ENCODE results near the gene RAB44. TPM values are rescaled to one million over a fixed set of nuclear protein-coding genes. Genes with fewer than 3 reads are reported as not detected.

Gene RAB44
- total RNA-seq, 1 donor from 2014 or later = not detected

GRCh38 chr6:36729161-36729524 is 31.5 kb downstream of the RAB44 start:
- Histone ChIP-seq H3K27ac (ENCODE audit: low read depth, low read length) (peak overlapping the region; percentile 46), H3K36me3 (ENCODE audit: control insufficient read depth in 3 of 3, insufficient read depth in 3 of 3, low read length in 3 of 3) (no peaks in the 10 kb centered on the region), H3K9me3 (ENCODE audit: control insufficient read depth in 3 of 3, low read length in 3 of 3) (no peaks in the 10 kb centered on the region), H3K27me3 (ENCODE audit: control insufficient read depth in 3 of 3, insufficient read depth in 3 of 3, low read length in 3 of 3) (no peaks in the 10 kb centered on the region), H3K9ac (ENCODE audit: low read depth in 1 of 3, low read length in 3 of 3) (peak overlapping the region in 1 of 3 donors; percentile 17), H3K4me3 (ENCODE audit: low read length in 3 of 3) (no peak overlapping the region), H3K4me1 (ENCODE audit: control insufficient read depth in 3 of 3, insufficient read depth in 3 of 3, low read length in 3 of 3) (peaks cover 3 to 13% (median 6%) of the 10 kb centered on the region in 3 donors)

- Histone ChIP-seq H3K4me3 (ENCODE audit: low read length in 3 of 3) (no peak overlapping the region), H3K36me3 (ENCODE audit: control insufficient read depth in 3 of 3, insufficient read depth in 3 of 3, low read length in 3 of 3) (no peaks in the 10 kb centered on the region), H3K4me1 (ENCODE audit: control insufficient read depth in 3 of 3, insufficient read depth in 3 of 3, low read length in 3 of 3) (peaks cover 16 to 27% (median 21%) of the 10 kb centered on the region in 3 donors), H3K9me3 (ENCODE audit: control insufficient read depth in 3 of 3, low read length in 3 of 3) (no peaks in the 10 kb centered on the region), H3K27me3 (ENCODE audit: control insufficient read depth in 3 of 3, insufficient read depth in 3 of 3, low read length in 3 of 3) (peaks cover 0 to 4% (median 0%) of the 10 kb centered on the region in 3 donors), H3K9ac (ENCODE audit: low read depth in 1 of 3, low read length in 3 of 3) (no peak overlapping the region), H3K27ac (ENCODE audit: low read depth, low read length) (no peak overlapping the region)
These were observed 33.1 kb downstream of the RAB44 start for GRCh38 chr6:36730424-36731380.

- H3K4me3 ChIP-seq (ENCODE audit: low read length in 3 of 3) = no peak overlapping the region
- no peaks in the 10 kb centered on the region for H3K36me3 ChIP-seq (ENCODE audit: control insufficient read depth in 3 of 3, insufficient read depth in 3 of 3, low read length in 3 of 3)
- H3K27me3 ChIP-seq (ENCODE audit: control insufficient read depth in 3 of 3, insufficient read depth in 3 of 3, low read length in 3 of 3) = peaks cover 0 to 4% (median 0%) of the 10 kb centered on the region in 3 donors
- no peak overlapping the region for H3K9ac ChIP-seq (ENCODE audit: low read depth in 1 of 3, low read length in 3 of 3)
- peaks cover 19 to 32% (median 26%) of the 10 kb centered on the region in 3 donors for H3K4me1 ChIP-seq (ENCODE audit: control insufficient read depth in 3 of 3, insufficient read depth in 3 of 3, low read length in 3 of 3)
- H3K9me3 ChIP-seq (ENCODE audit: control insufficient read depth in 3 of 3, low read length in 3 of 3) = no peaks in the 10 kb centered on the region
- H3K27ac ChIP-seq (ENCODE audit: low read depth, low read length) = no peak overlapping the region
These were observed 34.1 kb downstream of the RAB44 start for GRCh38 chr6:36731622-36732310.

GRCh38 chr6:36733300-36733699 is 35.7 kb downstream of the RAB44 start:
- no peak overlapping the region for H3K27ac ChIP-seq (ENCODE audit: low read depth, low read length)
- peaks cover 19 to 32% (median 26%) of the 10 kb centered on the region in 3 donors for H3K4me1 ChIP-seq (ENCODE audit: control insufficient read depth in 3 of 3, insufficient read depth in 3 of 3, low read length in 3 of 3)
- H3K36me3 ChIP-seq (ENCODE audit: control insufficient read depth in 3 of 3, insufficient read depth in 3 of 3, low read length in 3 of 3) = no peaks in the 10 kb centered on the region
- H3K27me3 ChIP-seq (ENCODE audit: control insufficient read depth in 3 of 3, insufficient read depth in 3 of 3, low read length in 3 of 3) = peaks cover 0 to 4% (median 0%) of the 10 kb centered on the region in 3 donors
- no peak overlapping the region for H3K4me3 ChIP-seq (ENCODE audit: low read length in 3 of 3)
- H3K9ac ChIP-seq (ENCODE audit: low read depth in 1 of 3, low read length in 3 of 3) = no peak overlapping the region
- no peaks in the 10 kb centered on the region for H3K9me3 ChIP-seq (ENCODE audit: control insufficient read depth in 3 of 3, low read length in 3 of 3)

GRCh38 chr6:36734486-36735060 is 36.9 kb downstream of the RAB44 start:
- H3K36me3 ChIP-seq (ENCODE audit: control insufficient read depth in 3 of 3, insufficient read depth in 3 of 3, low read length in 3 of 3) = no peaks in the 10 kb centered on the region
- H3K9me3 ChIP-seq (ENCODE audit: control insufficient read depth in 3 of 3, low read length in 3 of 3) = no peaks in the 10 kb centered on the region
- H3K4me1 ChIP-seq (ENCODE audit: control insufficient read depth in 3 of 3, insufficient read depth in 3 of 3, low read length in 3 of 3) = peaks cover 16 to 30% (median 26%) of the 10 kb centered on the region in 3 donors
- peak overlapping the region; percentile 95 for H3K27ac ChIP-seq (ENCODE audit: low read depth, low read length)
- H3K27me3 ChIP-seq (ENCODE audit: control insufficient read depth in 3 of 3, insufficient read depth in 3 of 3, low read length in 3 of 3) = peaks cover 0 to 4% (median 0%) of the 10 kb centered on the region in 3 donors
- peak overlapping the region; percentile 37 to 69 (median 39) for H3K4me3 ChIP-seq (ENCODE audit: low read length in 3 of 3)
- peak overlapping the region; percentile 26 to 72 (median 68) for H3K9ac ChIP-seq (ENCODE audit: low read depth in 1 of 3, low read length in 3 of 3)

- H3K4me3 ChIP-seq (ENCODE audit: low read length in 3 of 3) = peak overlapping the region; percentile 37 to 69 (median 39)
- peaks cover 16 to 38% (median 26%) of the 10 kb centered on the region in 3 donors for H3K4me1 ChIP-seq (ENCODE audit: control insufficient read depth in 3 of 3, insufficient read depth in 3 of 3, low read length in 3 of 3)
- peak overlapping the region; percentile 95 for H3K27ac ChIP-seq (ENCODE audit: low read depth, low read length)
- H3K9ac ChIP-seq (ENCODE audit: low read depth in 1 of 3, low read length in 3 of 3) = peak overlapping the region; percentile 68 to 73 (median 72)
- H3K27me3 ChIP-seq (ENCODE audit: control insufficient read depth in 3 of 3, insufficient read depth in 3 of 3, low read length in 3 of 3) = peaks cover 0 to 4% (median 0%) of the 10 kb centered on the region in 3 donors
- no peaks in the 10 kb centered on the region for H3K36me3 ChIP-seq (ENCODE audit: control insufficient read depth in 3 of 3, insufficient read depth in 3 of 3, low read length in 3 of 3)
- no peaks in the 10 kb centered on the region for H3K9me3 ChIP-seq (ENCODE audit: control insufficient read depth in 3 of 3, low read length in 3 of 3)
These were observed 37.8 kb downstream of the RAB44 start for GRCh38 chr6:36735110-36736071.

- no peaks in the 10 kb centered on the region for H3K9me3 ChIP-seq (ENCODE audit: control insufficient read depth in 3 of 3, low read length in 3 of 3)
- H3K36me3 ChIP-seq (ENCODE audit: control insufficient read depth in 3 of 3, insufficient read depth in 3 of 3, low read length in 3 of 3) = no peaks in the 10 kb centered on the region
- H3K27ac ChIP-seq (ENCODE audit: low read depth, low read length) = no peak overlapping the region
- H3K4me3 ChIP-seq (ENCODE audit: low read length in 3 of 3) = no peak overlapping the region
- H3K9ac ChIP-seq (ENCODE audit: low read depth in 1 of 3, low read length in 3 of 3) = no peak overlapping the region
- H3K27me3 ChIP-seq (ENCODE audit: control insufficient read depth in 3 of 3, insufficient read depth in 3 of 3, low read length in 3 of 3) = peaks cover 0 to 4% (median 0%) of the 10 kb centered on the region in 3 donors
- H3K4me1 ChIP-seq (ENCODE audit: control insufficient read depth in 3 of 3, insufficient read depth in 3 of 3, low read length in 3 of 3) = peaks cover 16 to 35% (median 26%) of the 10 kb centered on the region in 3 donors
These were observed 39.6 kb downstream of the RAB44 start for GRCh38 chr6:36737043-36737785.

- Histone ChIP-seq H3K9me3 (ENCODE audit: control insufficient read depth in 3 of 3, low read length in 3 of 3) (no peaks in the 10 kb centered on the region), H3K4me1 (ENCODE audit: control insufficient read depth in 3 of 3, insufficient read depth in 3 of 3, low read length in 3 of 3) (peaks cover 16 to 29% (median 20%) of the 10 kb centered on the region in 3 donors), H3K9ac (ENCODE audit: low read depth in 1 of 3, low read length in 3 of 3) (no peak overlapping the region), H3K4me3 (ENCODE audit: low read length in 3 of 3) (no peak overlapping the region), H3K27ac (ENCODE audit: low read depth, low read length) (no peak overlapping the region), H3K27me3 (ENCODE audit: control insufficient read depth in 3 of 3, insufficient read depth in 3 of 3, low read length in 3 of 3) (peaks cover 0 to 4% (median 0%) of the 10 kb centered on the region in 3 donors), H3K36me3 (ENCODE audit: control insufficient read depth in 3 of 3, insufficient read depth in 3 of 3, low read length in 3 of 3) (no peaks in the 10 kb centered on the region)
These were observed 40.5 kb downstream of the RAB44 start for GRCh38 chr6:36738108-36738507.
